HepG2 (cell line): ENCODE data around the gene IL12B. TPM values are rescaled to one million over a fixed set of nuclear protein-coding genes. Genes with fewer than 3 reads are reported as not detected.

Experiments
- ATAC-seq: fragments of 200-7000 bp; cut with Tn5 transposase; 3 replicates; pipeline ENCODE4 v1.9.1; 2020; ENCODE audit warnings: mild to moderate bottlenecking, moderate library complexity
- BruUV-seq: library from RNA; stranded (reverse); fragments of 400-500 nt; replicated peaks from 2 replicates; lab custom pipeline; 2021; lab: Mats Ljungman, UMichigan
- CTCF ChIA-PET: fragments of 300-600 bp; formaldehyde crosslinking; extraction: SDS; loops from one replicate; lab custom pipeline; 2021; ENCODE audit warnings: low total read pairs, inconsistent platforms, low intra/inter-chr PET ratio; lab: Yijun Ruan, JAX
- POLR2A ChIA-PET: fragments of 350-600 bp; sonication (Branson Sonifier 250); formaldehyde crosslinking; loops from one replicate; lab custom pipeline; 2020; ENCODE audit warnings: antibody characterized with exemption, inconsistent platforms; lab: Yijun Ruan, JAX
- DNase-seq: peaks from one replicate; pipeline ENCODE4 v3.0.0-alpha.2; 2015; ENCODE audit warnings: low spot score
- FAIRE-seq: peaks from 3 replicates; lab custom pipeline; 2011; peaks lifted over from hg19 to GRCh38; lab: Jason Lieb, UNC
- H2AFZ ChIP-seq: one replicate; pipeline ENCODE4 v1.6.1; 2011; ENCODE audit warnings: low read length, inconsistent platforms
- H3K27ac ChIP-seq: fragments of 300-600 bp; 3 replicates; pipeline ENCODE4 v1.8.0; 2011; ENCODE audit warnings: mixed run types, mild to moderate bottlenecking, mixed read lengths, low read length, inconsistent platforms; ENCODE audit not compliant: insufficient read depth; ENCODE audit errors: extremely low read length
- H3K27me3 ChIP-seq, 2 experiments: fragments of 200-600 bp in 1 of 2; 2 replicates in 1 of 2; 3 replicates in 1 of 2; pipeline versions ENCODE4 v1.6.0 to v1.8.0; 2011; ENCODE audit warnings: low read length in 2 of 2, mild to moderate bottlenecking in 2 of 2, moderate library complexity in 2 of 2, inconsistent platforms in 1 of 2; ENCODE audit not compliant: insufficient read depth in 2 of 2, control insufficient read depth in 1 of 2
- H3K36me3 ChIP-seq, 2 experiments: fragments of 200-600 bp in 1 of 2; replicated peaks in 1 of 2; 2 replicates in 1 of 2; 3 replicates in 1 of 2; pipeline versions ENCODE4 v1.5.1 to v1.8.0; 2011; ENCODE audit warnings: low read length in 2 of 2, inconsistent platforms in 1 of 2; ENCODE audit not compliant: insufficient read depth in 2 of 2, control insufficient read depth in 1 of 2
- H3K4me1 ChIP-seq: 2 replicates; pipeline ENCODE4 v1.5.1; 2012; ENCODE audit warnings: low read length, inconsistent platforms; ENCODE audit not compliant: insufficient read depth
- H3K4me2 ChIP-seq: 2 replicates; pipeline ENCODE4 v1.6.0; 2011; ENCODE audit warnings: low read depth, low read length, inconsistent platforms
- H3K4me3 ChIP-seq, 3 experiments: fragments of 200-600 bp in 1 of 3; sonication (generic), shearing (Covaris generic) in 1 of 3; replicated peaks in 1 of 3; 2 replicates each; pipeline ENCODE4 v1.5.1; 2011 to 2016; ENCODE audit warnings: low read length in 3 of 3, inconsistent platforms in 2 of 3, low read depth in 2 of 3, mild to moderate bottlenecking in 2 of 3, control low read depth in 1 of 3, mixed read lengths in 1 of 3; ENCODE audit not compliant: insufficient read depth in 1 of 3
- H3K79me2 ChIP-seq: one replicate; pipeline ENCODE4 v1.6.1; 2011; ENCODE audit warnings: low read length, inconsistent platforms; ENCODE audit not compliant: insufficient read depth
- H3K9ac ChIP-seq: 2 replicates; pipeline ENCODE4 v1.6.0; 2011; ENCODE audit warnings: mild to moderate bottlenecking, low read depth, low read length, inconsistent platforms; ENCODE audit not compliant: insufficient read depth
- H3K9me3 ChIP-seq: 2 replicates; pipeline ENCODE4 v1.5.1; 2012; ENCODE audit warnings: mild to moderate bottlenecking, low read length
- H4K20me1 ChIP-seq: 2 replicates; pipeline ENCODE4 v1.6.0; 2011; ENCODE audit warnings: inconsistent platforms, mild to moderate bottlenecking, low read length, moderate library complexity; ENCODE audit not compliant: insufficient read depth
- ARHGAP35 ChIP-seq: sonication (generic); formaldehyde crosslinking; IDR thresholded peaks from 2 replicates; pipeline ENCODE4 v1.9.0; 2022; ENCODE audit warnings: mild to moderate bottlenecking, inconsistent platforms, moderate library complexity, missing genetic modification reagents, borderline replicate concordance
- BRCA1 ChIP-seq: sonication (generic); formaldehyde crosslinking; IDR thresholded peaks from 2 replicates; pipeline ENCODE4 v1.4.0; 2020; ENCODE audit warnings: missing genetic modification reagents
- EEA1 ChIP-seq: sonication (generic); formaldehyde crosslinking; IDR thresholded peaks from 2 replicates; pipeline ENCODE4 v1.5.1; 2020; ENCODE audit warnings: mild to moderate bottlenecking, missing genetic modification reagents, borderline replicate concordance
- ETS1 ChIP-seq: sonication (generic); formaldehyde crosslinking; IDR thresholded peaks from 2 replicates; pipeline ENCODE4 v1.4.0; 2020; ENCODE audit warnings: missing genetic modification reagents
- KLF6 ChIP-seq: IDR thresholded peaks from 2 replicates; pipeline ENCODE4 v1.8.0; 2016; ENCODE audit warnings: missing biosample characterization, missing genetic modification reagents
- NAIF1 ChIP-seq: sonication (generic); formaldehyde crosslinking; IDR thresholded peaks from 2 replicates; pipeline ENCODE4 v1.5.0; 2020; ENCODE audit warnings: mild to moderate bottlenecking, missing genetic modification reagents, borderline replicate concordance
- TBP ChIP-seq: sonication (generic); formaldehyde crosslinking; IDR thresholded peaks from 2 replicates; pipeline ENCODE4 v1.5.0; 2020; ENCODE audit warnings: missing genetic modification reagents
- TSC22D2 ChIP-seq: sonication (generic); formaldehyde crosslinking; IDR thresholded peaks from 2 replicates; pipeline ENCODE4 v1.5.1; 2020; ENCODE audit warnings: missing genetic modification reagents, mild to moderate bottlenecking, borderline replicate concordance
- XRCC5 ChIP-seq: fragments of 200-400 bp; formaldehyde crosslinking; optimal IDR thresholded peaks from 2 replicates; pipeline ENCODE3; 2017; ENCODE audit warnings: mild to moderate bottlenecking, low read length
- ZFP36L1 ChIP-seq: sonication (generic); formaldehyde crosslinking; IDR thresholded peaks from 2 replicates; pipeline ENCODE4 v1.8.0; 2022; ENCODE audit warnings: mild to moderate bottlenecking, missing genetic modification reagents, moderate library complexity
- ZNF484 ChIP-seq: sonication (generic); formaldehyde crosslinking; IDR thresholded peaks from 2 replicates; pipeline ENCODE4 v1.5.1; 2020; ENCODE audit warnings: mild to moderate bottlenecking, low read depth, missing genetic modification reagents, borderline replicate concordance
- ZNF562 ChIP-seq: sonication (generic); formaldehyde crosslinking; IDR thresholded peaks from 2 replicates; pipeline ENCODE4 v1.8.0; 2022; ENCODE audit warnings: missing genetic modification reagents, borderline replicate concordance
- ZSCAN25 ChIP-seq: sonication (generic); formaldehyde crosslinking; IDR thresholded peaks from 2 replicates; pipeline ENCODE4 v1.8.0; 2022; ENCODE audit warnings: mild to moderate bottlenecking, missing genetic modification reagents
- WGBS: methylation state at CpG from one replicate; pipeline ENCODE4 v1.1.6; 2017; ENCODE audit warnings: low lambda C conversion rate; 5-methylcytosine and 5-hydroxymethylcytosine counted together
- in situ Hi-C: cut with HindIII; loops from 2 replicates; pipeline ENCODE4 v1.10.0; 2017; ENCODE audit warnings: low pct_unique_long_range_greater_than_20kb; ENCODE audit not compliant: extremely low pct_ligation_motif_present
- intact Hi-C: fragments of 100-400 bp; cut with micrococcal nuclease; formaldehyde crosslinking; loops from one replicate; pipeline ENCODE4 v1.10.0; 2022; ENCODE audit not compliant: unreplicated experiment
- polyA plus RNA-seq, 8 experiments: library from polyadenylated mRNA; depleted of rRNA in 3 of 8; stranded (reverse) in 7 of 8; unstranded in 1 of 8; fragments of >200 nt; fragmentation: Illumina TruSeq in 4 of 8; extraction: Trizol in 4 of 8; gene quantifications; 2 replicates each; pipeline versions ENCODE4 v1.2.1 to v1.2.3, GENCODE V29; 2011 to 2016; ENCODE audit warnings: low read depth in 4 of 8, missing spikeins in 1 of 8, mixed read lengths in 1 of 8; ENCODE audit not compliant: insufficient read depth in 1 of 8
- total RNA-seq, 5 experiments: library from RNA; depleted of rRNA; stranded (reverse); fragments of >200 nt; fragmentation: Illumina TruSeq; extraction: Trizol; gene quantifications; 2 replicates each; pipeline ENCODE4 v1.2.3, GENCODE V29; 2016; ENCODE audit warnings: low read depth in 1 of 5
- TF ChIP-seq, protein P1 (sequence below): sonication (generic); formaldehyde crosslinking; IDR thresholded peaks from 2 replicates; pipeline ENCODE4 v1.5.1; 2020; ENCODE audit warnings: missing genetic modification reagents, mild to moderate bottlenecking, borderline replicate concordance
- TF ChIP-seq, protein P2 (sequence below): sonication (generic); formaldehyde crosslinking; IDR thresholded peaks from 2 replicates; pipeline ENCODE4 v1.4.0; 2020; ENCODE audit warnings: missing genetic modification reagents
- TF ChIP-seq, protein P3 (sequence below): sonication (generic); formaldehyde crosslinking; IDR thresholded peaks from 2 replicates; pipeline ENCODE4 v1.8.0; 2022; ENCODE audit warnings: missing genetic modification reagents, mild to moderate bottlenecking, borderline replicate concordance

IL12B gene
- total and polyA plus RNA-seq, 2 of the 13 experiments (the other 11 are each of a cell fraction or from before 2014, with no cell fraction given), result not detected

DNA sequence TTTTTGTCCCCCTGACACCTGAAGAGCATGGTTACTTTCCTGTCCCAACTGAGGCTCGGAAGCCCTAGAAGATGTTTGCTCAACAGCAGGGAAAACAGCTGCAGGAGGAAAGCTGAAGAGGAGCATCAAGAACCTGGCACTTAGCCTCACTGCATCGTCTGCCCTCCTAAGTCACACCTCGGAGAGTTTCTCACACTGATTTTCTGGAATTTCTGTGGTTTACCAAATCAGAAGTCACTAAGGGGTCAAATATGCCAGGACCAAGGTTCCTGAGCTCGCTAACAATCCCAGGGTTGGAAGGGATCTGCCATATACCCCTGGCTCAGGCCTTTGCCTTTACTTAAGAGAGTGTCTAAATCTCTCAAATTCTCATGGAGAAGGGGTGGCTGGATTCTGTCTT lies 5.3 kb downstream of the IL12B start:
- Histone ChIP-seq H3K4me3 (no peak overlapping the region), H3K27me3 (peaks cover 0 to 4% of the 10 kb centered on the region in 2 experiments; a peak in 1 of 5 replicates), H3K9ac (no peak overlapping the region), H3K27ac (no peak overlapping the region), H4K20me1 (no peaks in the 10 kb centered on the region), H3K79me2 (no peaks in the 10 kb centered on the region), H3K4me1 (no peaks in the 10 kb centered on the region), H3K4me2 (no peak overlapping the region), H3K36me3 (no peaks in the 10 kb centered on the region), H3K9me3 (no peaks in the 10 kb centered on the region), H2AFZ (no peak overlapping the region)
- intact Hi-C loops, result no loop called here
- FAIRE-seq (no peak), DNase-seq (no peak), ATAC-seq (no peak)
- POLR2A ChIA-PET, result no interaction called here
- no TSS peak for BruUV-seq
- in situ Hi-C loops, result no loop called here
- WGBS, result 5% methylated on average over 4 of the region's 4 CpGs
- CTCF ChIA-PET, result no interaction called here
- TF ChIP-seq TSC22D2, result no peak
- no peak for TF ChIP-seq BRCA1 (CRISPR knock-in tag)
- no peak for TF ChIP-seq XRCC5
- no peak for TF ChIP-seq ETS1 (CRISPR knock-in tag)
- TF ChIP-seq NAIF1 (CRISPR knock-in tag), result no peak
- no peak for TF ChIP-seq ZNF562 (CRISPR knock-in tag)
- TF ChIP-seq, protein P1, sequence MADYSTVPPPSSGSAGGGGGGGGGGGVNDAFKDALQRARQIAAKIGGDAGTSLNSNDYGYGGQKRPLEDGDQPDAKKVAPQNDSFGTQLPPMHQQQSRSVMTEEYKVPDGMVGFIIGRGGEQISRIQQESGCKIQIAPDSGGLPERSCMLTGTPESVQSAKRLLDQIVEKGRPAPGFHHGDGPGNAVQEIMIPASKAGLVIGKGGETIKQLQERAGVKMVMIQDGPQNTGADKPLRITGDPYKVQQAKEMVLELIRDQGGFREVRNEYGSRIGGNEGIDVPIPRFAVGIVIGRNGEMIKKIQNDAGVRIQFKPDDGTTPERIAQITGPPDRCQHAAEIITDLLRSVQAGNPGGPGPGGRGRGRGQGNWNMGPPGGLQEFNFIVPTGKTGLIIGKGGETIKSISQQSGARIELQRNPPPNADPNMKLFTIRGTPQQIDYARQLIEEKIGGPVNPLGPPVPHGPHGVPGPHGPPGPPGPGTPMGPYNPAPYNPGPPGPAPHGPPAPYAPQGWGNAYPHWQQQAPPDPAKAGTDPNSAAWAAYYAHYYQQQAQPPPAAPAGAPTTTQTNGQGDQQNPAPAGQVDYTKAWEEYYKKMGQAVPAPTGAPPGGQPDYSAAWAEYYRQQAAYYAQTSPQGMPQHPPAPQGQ, result no peak
- no peak for TF ChIP-seq ZNF484 (CRISPR knock-in tag)
- TF ChIP-seq, protein P2, sequence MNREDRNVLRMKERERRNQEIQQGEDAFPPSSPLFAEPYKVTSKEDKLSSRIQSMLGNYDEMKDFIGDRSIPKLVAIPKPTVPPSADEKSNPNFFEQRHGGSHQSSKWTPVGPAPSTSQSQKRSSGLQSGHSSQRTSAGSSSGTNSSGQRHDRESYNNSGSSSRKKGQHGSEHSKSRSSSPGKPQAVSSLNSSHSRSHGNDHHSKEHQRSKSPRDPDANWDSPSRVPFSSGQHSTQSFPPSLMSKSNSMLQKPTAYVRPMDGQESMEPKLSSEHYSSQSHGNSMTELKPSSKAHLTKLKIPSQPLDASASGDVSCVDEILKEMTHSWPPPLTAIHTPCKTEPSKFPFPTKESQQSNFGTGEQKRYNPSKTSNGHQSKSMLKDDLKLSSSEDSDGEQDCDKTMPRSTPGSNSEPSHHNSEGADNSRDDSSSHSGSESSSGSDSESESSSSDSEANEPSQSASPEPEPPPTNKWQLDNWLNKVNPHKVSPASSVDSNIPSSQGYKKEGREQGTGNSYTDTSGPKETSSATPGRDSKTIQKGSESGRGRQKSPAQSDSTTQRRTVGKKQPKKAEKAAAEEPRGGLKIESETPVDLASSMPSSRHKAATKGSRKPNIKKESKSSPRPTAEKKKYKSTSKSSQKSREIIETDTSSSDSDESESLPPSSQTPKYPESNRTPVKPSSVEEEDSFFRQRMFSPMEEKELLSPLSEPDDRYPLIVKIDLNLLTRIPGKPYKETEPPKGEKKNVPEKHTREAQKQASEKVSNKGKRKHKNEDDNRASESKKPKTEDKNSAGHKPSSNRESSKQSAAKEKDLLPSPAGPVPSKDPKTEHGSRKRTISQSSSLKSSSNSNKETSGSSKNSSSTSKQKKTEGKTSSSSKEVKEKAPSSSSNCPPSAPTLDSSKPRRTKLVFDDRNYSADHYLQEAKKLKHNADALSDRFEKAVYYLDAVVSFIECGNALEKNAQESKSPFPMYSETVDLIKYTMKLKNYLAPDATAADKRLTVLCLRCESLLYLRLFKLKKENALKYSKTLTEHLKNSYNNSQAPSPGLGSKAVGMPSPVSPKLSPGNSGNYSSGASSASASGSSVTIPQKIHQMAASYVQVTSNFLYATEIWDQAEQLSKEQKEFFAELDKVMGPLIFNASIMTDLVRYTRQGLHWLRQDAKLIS, result no peak
- no peak for TF ChIP-seq ARHGAP35 (CRISPR knock-in tag)
- no peak for TF ChIP-seq ZFP36L1 (CRISPR knock-in tag)
- TF ChIP-seq EEA1 (CRISPR knock-in tag), result no peak
- TF ChIP-seq, protein P3, sequence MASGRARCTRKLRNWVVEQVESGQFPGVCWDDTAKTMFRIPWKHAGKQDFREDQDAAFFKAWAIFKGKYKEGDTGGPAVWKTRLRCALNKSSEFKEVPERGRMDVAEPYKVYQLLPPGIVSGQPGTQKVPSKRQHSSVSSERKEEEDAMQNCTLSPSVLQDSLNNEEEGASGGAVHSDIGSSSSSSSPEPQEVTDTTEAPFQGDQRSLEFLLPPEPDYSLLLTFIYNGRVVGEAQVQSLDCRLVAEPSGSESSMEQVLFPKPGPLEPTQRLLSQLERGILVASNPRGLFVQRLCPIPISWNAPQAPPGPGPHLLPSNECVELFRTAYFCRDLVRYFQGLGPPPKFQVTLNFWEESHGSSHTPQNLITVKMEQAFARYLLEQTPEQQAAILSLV (CRISPR knock-in tag), result no peak
- no peak for TF ChIP-seq KLF6 (CRISPR knock-in tag)
- TF ChIP-seq ZSCAN25 (CRISPR knock-in tag), result no peak
- no peak for TF ChIP-seq TBP
